GM13977 (cell line): ENCODE data around the gene ZNF24.

ENCODE experiments used
- DNase-seq: peaks from one replicate; pipeline ENCODE4 v3.0.0; 2012; ENCODE audit warnings: low spot score
- CTCF ChIP-seq: IDR thresholded peaks from 2 replicates; pipeline ENCODE4 v1.5.1; 2012; ENCODE audit warnings: mild to moderate bottlenecking, control low read depth; ENCODE audit not compliant: insufficient read depth; ENCODE audit errors: extremely low read depth, missing control alignments
- in situ Hi-C: fragments of 300-500 bp; cut with MboI; formaldehyde crosslinking; loops from one replicate; pipeline ENCODE4 v1.12.0; 2022; ENCODE audit warnings: low sequenced_read_pairs, low pct_unique_long_range_greater_than_20kb, mixed read lengths, inconsistent platforms; ENCODE audit not compliant: unreplicated experiment

ZNF24 gene

GRCh38 chr18:35343936-35344735 lies at the start of gene ZNF24:
Gene ZNF24 (minus strand): TSS chr18:35344420. CDS start chr18:35340650, 3,770 bp downstream.
- DNase-seq = peak; percentile 92
- no peak for TF ChIP-seq CTCF
- in situ Hi-C loops = no loop called here

- no peak for TF ChIP-seq CTCF
- no peak for DNase-seq
- in situ Hi-C loops = loop anchor here (25.0 kb wide), 1 partner anchor 894 kb away; the partner anchor contains the start of gene FHOD3
These were observed 49.5 kb upstream of the ZNF24 start for GRCh38 chr18:35393716-35394115.

GRCh38 chr18:35392375-35392774 lies 48.2 kb upstream of the ZNF24 start:
- no peak for DNase-seq
- no peak for TF ChIP-seq CTCF
- in situ Hi-C loops = loop anchor here (25.0 kb wide), 1 partner anchor 895 kb away; the partner anchor contains the start of gene FHOD3

DNA sequence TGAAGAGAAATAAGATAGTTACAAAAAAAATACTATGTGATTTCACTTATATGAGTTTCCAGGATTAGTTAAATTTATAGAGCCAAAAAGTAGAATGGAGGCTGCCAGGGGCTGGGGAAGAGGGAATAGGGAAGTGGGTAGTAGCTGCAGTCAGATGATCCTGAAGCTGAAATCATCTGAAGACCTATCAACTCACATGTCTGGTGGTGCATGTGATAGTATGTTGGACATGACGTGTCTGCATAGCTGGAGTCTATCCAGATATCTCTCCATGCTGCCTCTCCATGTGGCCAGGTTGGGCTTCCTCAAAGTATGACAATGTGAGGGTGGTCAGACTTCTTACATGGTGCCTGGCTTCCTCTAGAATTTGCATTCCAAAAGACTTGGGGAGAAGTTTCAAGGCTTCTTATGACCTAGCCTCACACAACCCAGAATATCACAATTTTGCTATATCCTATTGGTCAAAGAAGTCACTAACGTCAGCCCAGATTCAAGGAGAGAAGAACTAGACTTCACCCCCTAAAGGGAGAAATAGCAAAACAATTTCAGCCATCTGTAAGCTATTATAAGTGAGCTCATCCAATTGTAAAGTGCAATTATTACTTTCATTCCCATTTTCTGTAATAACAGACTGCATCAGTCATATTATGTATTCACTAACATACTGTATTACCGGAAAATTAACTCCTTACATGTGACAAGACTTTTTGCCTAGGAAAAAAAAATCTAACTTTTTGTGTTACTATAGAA lies 46.9 kb upstream of the ZNF24 start:
- no peak for DNase-seq
- no peak for TF ChIP-seq CTCF
- in situ Hi-C loops = loop anchor here (25.0 kb wide), 1 partner anchor 896 kb away; the partner anchor contains the start of gene FHOD3

DNA sequence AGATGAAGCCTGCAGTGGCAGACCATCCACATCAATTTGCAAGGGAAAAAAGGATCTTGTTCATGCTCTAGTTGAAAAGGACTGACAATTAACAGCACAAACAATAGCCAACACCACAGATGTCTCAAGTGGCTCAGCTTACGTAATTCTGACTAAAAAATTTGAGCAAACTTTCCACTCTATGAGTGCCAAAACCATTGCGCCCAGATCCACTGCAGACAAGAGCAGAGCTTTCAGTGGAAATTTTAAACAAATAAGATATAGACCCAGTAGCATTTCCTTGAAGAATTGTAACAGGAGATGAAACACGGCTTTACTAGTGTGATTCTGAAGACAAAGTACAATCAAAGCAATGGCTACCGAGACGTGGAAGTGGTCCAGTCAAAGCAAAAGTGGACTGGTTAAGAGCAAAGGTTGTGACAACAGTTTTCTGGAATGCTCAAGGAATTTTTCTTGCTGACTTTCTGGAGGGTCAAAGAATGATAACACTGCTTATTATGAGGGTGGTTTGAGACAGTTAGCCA lies 44.9 kb upstream of the ZNF24 start:
- no peak for DNase-seq
- TF ChIP-seq CTCF = no peak
- in situ Hi-C loops = loop anchor here (25.0 kb wide), 1 partner anchor 898 kb away; the partner anchor contains the start of gene FHOD3

- peak; percentile 31 for TF ChIP-seq CTCF
- in situ Hi-C loops = loop anchor here (25.0 kb wide), 1 partner anchor 900 kb away; the partner anchor contains the start of gene FHOD3
- no peak for DNase-seq
These were observed 42.9 kb upstream of the ZNF24 start for GRCh38 chr18:35387152-35387571.
